ENCODE data around the gene RIMBP3C. TPM values are rescaled to one million over a fixed set of nuclear protein-coding genes. Genes with fewer than 3 reads are reported as not detected.
A peak's percentile ranks its signal among the peaks of the same experiment; 100 is the strongest.
"Not testable (repeated sequence)": the region's sequence is repeated elsewhere in the genome, so short reads cannot be mapped to it uniquely, and the experiment has no call there.

Gene RIMBP3C
- total and polyA plus RNA-seq, 3 donors from 2014 or later, result 14.4 to 20.8 (median 17.5) TPM

DNA sequence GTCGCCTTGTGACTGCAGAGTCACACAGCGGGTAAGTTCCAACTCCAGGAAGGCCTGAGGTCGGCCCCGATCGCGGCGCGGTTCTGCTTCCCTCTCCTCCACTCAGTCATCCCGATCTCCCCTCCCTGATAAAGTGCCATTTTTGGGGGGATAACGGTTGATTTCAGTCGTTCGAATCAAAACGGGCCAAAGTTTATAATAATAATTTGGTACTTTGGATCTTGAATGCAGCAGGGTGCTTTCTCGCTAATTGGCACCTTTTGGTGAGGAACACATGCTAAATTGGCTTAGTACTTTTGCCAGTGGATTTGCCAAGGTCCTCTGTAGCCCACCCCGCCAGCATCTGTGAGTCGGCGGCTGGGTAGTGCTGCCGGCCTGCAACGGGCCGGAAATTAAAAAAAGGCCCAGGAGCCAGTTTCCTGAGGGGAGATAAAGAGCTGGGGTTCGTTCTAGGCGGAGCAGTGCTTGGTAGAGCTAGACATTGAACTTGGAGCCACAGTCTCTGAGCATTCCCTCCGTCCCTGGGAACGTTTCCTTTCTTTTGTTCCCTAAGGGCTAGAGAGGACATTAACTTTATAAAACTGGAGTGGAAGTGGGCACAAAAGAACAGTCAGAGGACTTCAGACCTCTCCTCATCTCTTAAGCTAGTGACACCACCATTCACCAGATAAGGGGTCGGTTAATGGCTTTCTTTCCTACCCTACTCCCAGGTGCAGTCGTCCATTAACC, 17.2 kb upstream of the RIMBP3C start:
- Histone ChIP-seq H3K4me1 (peaks cover 24% of the 10 kb centered on the region), H3K9me3 (no peaks in the 10 kb centered on the region), H3K4me3 (peak overlapping the region; percentile 93 to 94), H3K36me3 (ENCODE audit: low read depth, missing control alignments) (no peaks in the 10 kb centered on the region), H3K27me3 (no peaks in the 10 kb centered on the region), H3K27ac (peak overlapping the region; percentile 96 to 97)
- WGBS, 2 donors, result 1 to 2% methylated on average over 25 to 26 of the region's 26 CpGs
- intact Hi-C loops (cut with DNase I; ENCODE audit: low total_unique reads), result no loop called here
- peak; percentile 38 for DNase-seq
- TF ChIP-seq, protein P1, sequence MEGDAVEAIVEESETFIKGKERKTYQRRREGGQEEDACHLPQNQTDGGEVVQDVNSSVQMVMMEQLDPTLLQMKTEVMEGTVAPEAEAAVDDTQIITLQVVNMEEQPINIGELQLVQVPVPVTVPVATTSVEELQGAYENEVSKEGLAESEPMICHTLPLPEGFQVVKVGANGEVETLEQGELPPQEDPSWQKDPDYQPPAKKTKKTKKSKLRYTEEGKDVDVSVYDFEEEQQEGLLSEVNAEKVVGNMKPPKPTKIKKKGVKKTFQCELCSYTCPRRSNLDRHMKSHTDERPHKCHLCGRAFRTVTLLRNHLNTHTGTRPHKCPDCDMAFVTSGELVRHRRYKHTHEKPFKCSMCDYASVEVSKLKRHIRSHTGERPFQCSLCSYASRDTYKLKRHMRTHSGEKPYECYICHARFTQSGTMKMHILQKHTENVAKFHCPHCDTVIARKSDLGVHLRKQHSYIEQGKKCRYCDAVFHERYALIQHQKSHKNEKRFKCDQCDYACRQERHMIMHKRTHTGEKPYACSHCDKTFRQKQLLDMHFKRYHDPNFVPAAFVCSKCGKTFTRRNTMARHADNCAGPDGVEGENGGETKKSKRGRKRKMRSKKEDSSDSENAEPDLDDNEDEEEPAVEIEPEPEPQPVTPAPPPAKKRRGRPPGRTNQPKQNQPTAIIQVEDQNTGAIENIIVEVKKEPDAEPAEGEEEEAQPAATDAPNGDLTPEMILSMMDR (IDR thresholded peaks at IDR 0.05), result no peak
- TF ChIP-seq POLR2A (IDR thresholded peaks at IDR 0.05), result no peak

DNA sequence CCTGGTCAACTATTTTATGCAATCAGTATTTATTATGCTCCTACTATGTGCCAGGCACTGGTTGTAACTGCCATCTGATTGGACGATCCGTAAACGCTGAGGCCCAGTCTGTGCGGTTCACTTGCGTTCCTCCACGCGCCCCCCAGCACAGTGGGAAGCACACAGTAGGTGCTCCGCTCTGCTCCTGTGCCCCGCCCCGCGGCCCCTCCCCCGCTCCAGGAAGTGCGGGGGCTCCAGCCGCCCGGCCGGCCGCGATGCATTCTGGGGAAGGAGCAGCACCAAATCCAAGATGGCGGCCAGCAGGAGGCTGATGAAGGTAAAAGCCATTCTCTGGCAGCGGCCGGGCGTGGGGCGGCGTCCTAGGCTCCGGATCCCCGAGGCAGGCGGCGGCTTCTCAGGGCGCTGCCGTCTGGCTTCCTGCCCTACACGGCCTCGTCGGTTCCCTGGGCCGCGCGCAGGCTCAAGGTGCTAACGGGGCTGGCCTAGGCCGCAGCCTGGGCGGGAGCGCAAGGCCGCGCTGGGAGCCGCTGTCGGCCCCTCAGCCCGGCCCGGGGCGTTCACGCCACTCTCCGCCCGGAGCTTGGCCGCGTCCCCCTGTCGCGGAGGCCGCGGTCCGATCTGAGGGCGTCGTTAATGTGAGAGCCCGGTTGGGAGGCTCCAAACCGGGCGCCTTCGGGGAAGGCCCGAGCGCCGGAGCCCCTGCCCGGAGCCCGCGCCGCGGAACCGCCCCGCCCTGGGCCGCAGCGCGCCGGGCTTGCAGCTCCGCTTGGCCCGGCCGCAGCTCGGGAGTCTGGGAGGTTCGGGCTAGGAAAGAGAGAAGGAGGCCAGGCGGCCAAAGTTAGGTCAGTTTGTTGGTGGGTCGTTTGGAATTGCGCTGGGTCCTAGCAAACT, 16.4 kb upstream of the RIMBP3C start, which contains the start of gene UBE2L3:
TSS of gene UBE2L3 (plus strand) at position 259 of the 891 bp plus-strand sequence. CDS start at position 290, 31 bp downstream.
- Histone ChIP-seq H3K9me3 (no peaks in the 10 kb centered on the region), H3K4me1 (peaks cover 24% of the 10 kb centered on the region), H3K27ac (peak within 1 kb of the TSS; percentile 96 to 97), H3K27me3 (no peaks in the 10 kb centered on the region), H3K36me3 (ENCODE audit: low read depth, missing control alignments) (no peaks in the 10 kb centered on the region), H3K4me3 (peak within 1 kb of the TSS; percentile 93 to 94)
- intact Hi-C loops (cut with DNase I; ENCODE audit: low total_unique reads), result no loop called here
- 0 to 1% methylated on average over 27 to 80 of the region's 85 CpGs for WGBS, 2 donors
- TF ChIP-seq, protein P1 (IDR thresholded peaks at IDR 0.05), result no peak
- no peak for TF ChIP-seq POLR2A (IDR thresholded peaks at IDR 0.05)
- peak; percentile 89 for DNase-seq

DNA sequence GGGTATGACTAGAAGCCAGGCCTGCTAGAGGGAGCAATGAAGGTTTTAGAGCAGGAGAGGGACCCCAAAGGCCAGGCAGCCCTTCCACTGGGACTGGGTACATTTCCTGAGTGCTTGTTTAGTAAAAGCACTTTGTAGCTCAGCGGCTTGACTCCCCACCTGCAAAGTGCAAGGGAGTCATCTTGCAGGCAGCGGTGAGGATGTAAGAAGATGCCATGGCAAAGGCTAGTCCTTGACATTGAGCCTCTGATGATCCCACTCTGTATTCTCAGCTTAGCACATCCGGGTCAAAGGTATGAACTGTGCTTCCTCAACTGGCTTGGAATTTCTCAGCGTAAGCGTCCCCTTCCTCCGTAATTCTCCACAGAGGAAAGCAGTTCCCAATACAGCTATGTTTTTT, 13.2 kb upstream of the RIMBP3C start:
- WGBS, 2 donors, result 85 to 89% methylated on average over 6 of the region's 6 CpGs
- H3K4me1 ChIP-seq, result peaks cover 8% of the 10 kb centered on the region
- TF ChIP-seq, protein P1 (IDR thresholded peaks at IDR 0.05), result no peak
- no peak for TF ChIP-seq POLR2A (IDR thresholded peaks at IDR 0.05)
- no peak overlapping the region for H3K27ac ChIP-seq
- intact Hi-C loops (cut with DNase I; ENCODE audit: low total_unique reads), result no loop called here
- H3K9me3 ChIP-seq, result no peaks in the 10 kb centered on the region
- no peak for DNase-seq
- no peaks in the 10 kb centered on the region for H3K27me3 ChIP-seq
- H3K36me3 ChIP-seq (ENCODE audit: low read depth, missing control alignments), result no peaks in the 10 kb centered on the region
- H3K4me3 ChIP-seq, result no peak overlapping the region

DNA sequence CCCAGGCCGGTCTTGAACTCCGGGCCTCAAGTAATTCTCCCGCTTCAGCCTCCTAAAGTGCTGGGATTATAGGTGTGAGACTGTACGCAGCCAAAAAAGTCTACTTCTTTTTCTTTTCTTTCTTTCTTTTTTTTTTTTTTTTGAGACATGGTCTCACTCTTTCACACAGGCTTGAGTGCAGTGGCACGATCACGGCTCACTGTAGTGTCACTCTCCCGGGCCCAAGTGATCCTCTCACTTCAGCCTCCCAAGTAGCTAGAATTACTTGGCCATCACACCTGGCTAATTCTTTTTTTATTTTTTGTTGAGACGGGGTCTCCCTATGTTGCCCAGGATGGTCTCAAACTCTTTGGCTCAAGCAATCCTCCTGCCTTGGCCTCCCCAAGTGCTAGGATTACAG, 12.7 kb upstream of the RIMBP3C start:
- Histone ChIP-seq H3K9me3 (no peaks in the 10 kb centered on the region), H3K27me3 (no peaks in the 10 kb centered on the region), H3K4me1 (peaks cover 3% of the 10 kb centered on the region), H3K36me3 (ENCODE audit: low read depth, missing control alignments) (no peaks in the 10 kb centered on the region), H3K27ac (no peak overlapping the region), H3K4me3 (no peak overlapping the region)
- TF ChIP-seq, protein P1 (IDR thresholded peaks at IDR 0.05), result no peak
- no peak for TF ChIP-seq POLR2A (IDR thresholded peaks at IDR 0.05)
- intact Hi-C loops (cut with DNase I; ENCODE audit: low total_unique reads), result no loop called here
- DNase-seq, result no peak
- WGBS, 2 donors, result 89 to 96% methylated on average over 8 of the region's 8 CpGs

DNA sequence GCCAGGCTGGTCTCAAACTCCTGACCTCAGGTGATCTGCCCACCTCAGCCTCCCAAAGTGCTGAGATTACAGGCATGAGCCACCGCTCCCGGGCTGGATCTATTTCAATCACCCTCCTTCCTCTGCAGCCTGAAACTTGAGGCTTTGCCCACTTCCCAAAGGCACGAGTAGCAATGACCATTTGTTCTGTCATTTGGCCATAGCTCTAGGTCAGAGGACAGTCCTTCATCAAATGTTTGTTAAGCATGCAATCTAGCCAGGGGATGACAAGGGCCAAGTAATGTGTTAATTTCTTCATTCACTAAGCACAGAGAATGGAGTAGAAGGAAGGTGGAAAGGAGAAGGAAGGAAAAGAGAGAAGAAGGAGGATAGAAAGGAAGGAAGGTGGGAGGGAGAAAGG, 9.4 kb upstream of the RIMBP3C start:
- DNase-seq; H3K36me3 ChIP-seq (ENCODE audit: low read depth, missing control alignments); H3K4me3 ChIP-seq; H3K27ac ChIP-seq; H3K27me3 ChIP-seq; intact Hi-C loops (cut with DNase I; ENCODE audit: low total_unique reads); H3K4me1 ChIP-seq; H3K9me3 ChIP-seq: not testable (repeated sequence)
- 26 to 67% methylated on average over 1 of the region's 3 CpGs for WGBS, 2 donors

DNA sequence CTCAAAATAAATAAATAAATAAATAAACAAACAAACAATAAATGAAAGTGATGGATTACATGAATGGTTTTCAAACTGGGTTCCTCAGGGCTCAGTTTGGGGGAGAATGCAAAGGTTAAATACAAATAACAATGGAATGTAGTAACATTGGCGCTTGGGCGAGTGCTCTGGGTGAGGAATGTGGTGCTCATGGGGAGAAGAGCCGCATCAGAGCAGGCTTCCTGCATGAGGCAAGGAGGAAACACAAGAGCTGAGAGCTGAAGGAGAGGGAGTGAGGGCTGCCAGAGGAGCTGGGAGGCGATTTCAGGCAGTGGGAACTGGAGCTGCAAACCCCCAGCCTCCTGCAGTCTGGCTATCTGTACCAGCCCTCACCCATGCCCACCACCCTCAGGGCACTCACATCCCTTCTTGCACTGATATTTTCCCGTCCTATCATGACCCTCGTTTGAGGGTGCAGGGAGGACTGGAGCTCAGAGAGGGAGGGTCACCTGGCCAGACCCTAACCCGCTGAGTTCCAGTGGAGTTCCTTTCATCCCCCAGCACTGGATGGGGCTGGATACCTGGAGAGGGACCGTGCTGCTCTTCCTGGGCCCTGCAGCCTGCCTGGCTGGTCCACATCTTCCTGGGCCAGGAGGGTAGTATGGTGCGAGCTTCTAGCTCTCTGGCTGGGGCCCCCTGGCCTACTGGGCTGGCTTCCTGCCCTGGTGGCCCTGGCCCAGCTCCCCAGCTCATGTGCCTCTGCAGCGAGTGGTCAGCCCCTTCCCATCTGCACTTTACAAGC, 8.3 kb upstream of the RIMBP3C start:
- H3K36me3 ChIP-seq (ENCODE audit: low read depth, missing control alignments); DNase-seq; H3K4me3 ChIP-seq; H3K9me3 ChIP-seq; H3K4me1 ChIP-seq; H3K27ac ChIP-seq; intact Hi-C loops (cut with DNase I; ENCODE audit: low total_unique reads); H3K27me3 ChIP-seq: not testable (repeated sequence)
- WGBS, 2 donors, result 63 to 80% methylated on average over 1 to 3 of the region's 10 CpGs

DNA sequence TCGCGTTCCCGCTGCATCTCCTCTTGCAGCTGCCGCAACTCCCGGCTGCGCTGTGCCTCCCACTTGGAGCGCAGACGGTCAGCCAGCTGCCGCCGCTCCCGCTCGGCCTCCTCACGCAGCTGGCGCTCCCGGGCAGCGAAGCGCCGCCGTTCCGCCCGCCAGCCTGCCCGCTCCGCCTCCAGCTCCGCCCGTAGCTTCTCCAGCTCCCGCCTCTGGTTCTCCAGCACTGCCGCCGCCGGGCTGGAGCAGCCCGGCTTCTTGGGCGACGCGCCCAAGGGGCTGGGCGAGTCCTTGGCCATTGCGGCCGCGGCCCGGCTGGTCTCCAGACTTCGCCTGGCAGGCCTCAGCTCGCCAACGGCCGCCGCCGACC, 598 bp downstream of the RIMBP3C start:
- H3K9me3 ChIP-seq; intact Hi-C loops (cut with DNase I; ENCODE audit: low total_unique reads); H3K27ac ChIP-seq; H3K4me3 ChIP-seq; H3K27me3 ChIP-seq; DNase-seq; H3K4me1 ChIP-seq; H3K36me3 ChIP-seq (ENCODE audit: low read depth, missing control alignments): not testable (repeated sequence)
- no CpG with 5 or more reads among the region's 44 CpGs for WGBS, 2 donors
